IPS DF 6.9 (cell line): ENCODE results near the gene PDZD4.

Experiments used
- DNase-seq: peaks from one replicate; pipeline ENCODE4 v3.0.0-alpha.2; 2013; ENCODE audit warnings: low read depth, low spot score
- H3K27ac ChIP-seq: one replicate; pipeline ENCODE4 v1.5.1; 2013; ENCODE audit warnings: low read length, control low read depth
- H3K27me3 ChIP-seq: 2 replicates; pipeline ENCODE4 v1.6.1; 2013; ENCODE audit warnings: mild to moderate bottlenecking, low read length; ENCODE audit not compliant: control insufficient read depth, insufficient read depth
- H3K36me3 ChIP-seq: 2 replicates; pipeline ENCODE4 v1.6.1; 2013; ENCODE audit warnings: low read length; ENCODE audit not compliant: control insufficient read depth, insufficient read depth
- H3K4me1 ChIP-seq: 2 replicates; pipeline ENCODE4 v1.6.1; 2013; ENCODE audit warnings: low read length; ENCODE audit not compliant: control insufficient read depth, insufficient read depth
- H3K4me3 ChIP-seq: 2 replicates; pipeline ENCODE4 v1.5.1; 2013; ENCODE audit warnings: mild to moderate bottlenecking, low read length
- H3K9me3 ChIP-seq: 2 replicates; pipeline ENCODE4 v1.6.1; 2013; ENCODE audit warnings: low read length, inconsistent platforms; ENCODE audit not compliant: control insufficient read depth, insufficient read depth
- WGBS: extraction: QIAGEN DNeasy Blood & Tissue Kit; methylation state at CpG from one replicate; pipeline ENCODE4 v1.1.7; 2013; ENCODE audit warnings: mixed read lengths, missing lambda C conversion rate; ENCODE audit not compliant: insufficient read length, insufficient coverage; 5-methylcytosine and 5-hydroxymethylcytosine counted together

The PDZD4 gene

GRCh38 chrX:153874085-153874365 lies 43.7 kb upstream of the PDZD4 start:
- WGBS, result no CpG with 5 or more reads among the region's 3 CpGs
- no peak overlapping the region for H3K4me3 ChIP-seq
- no peaks in the 10 kb centered on the region; the same call in 1 of the 2 replicates for H3K36me3 ChIP-seq
- no peaks in the 10 kb centered on the region for H3K9me3 ChIP-seq
- H3K27ac ChIP-seq, result no peak overlapping the region
- no peaks in the 10 kb centered on the region for H3K27me3 ChIP-seq
- H3K4me1 ChIP-seq, result peaks cover 4% of the 10 kb centered on the region; the same call in 1 of the 2 replicates
- no peak for DNase-seq

GRCh38 chrX:153873282-153874084 lies 43.1 kb upstream of the PDZD4 start:
- DNase-seq, result no peak
- Histone ChIP-seq H3K27me3 (no peaks in the 10 kb centered on the region), H3K27ac (no peak overlapping the region), H3K4me3 (no peak overlapping the region), H3K36me3 (no peaks in the 10 kb centered on the region; the same call in 1 of the 2 replicates), H3K4me1 (peaks cover 4% of the 10 kb centered on the region; the same call in 1 of the 2 replicates), H3K9me3 (no peaks in the 10 kb centered on the region)
- WGBS, result no CpG with 5 or more reads among the region's 7 CpGs

GRCh38 chrX:153871946-153872878 lies 41.9 kb upstream of the PDZD4 start:
- no peaks in the 10 kb centered on the region for H3K27me3 ChIP-seq
- no CpG with 5 or more reads among the region's 29 CpGs for WGBS
- H3K4me1 ChIP-seq, result peaks cover 4% of the 10 kb centered on the region; the same call in 1 of the 2 replicates
- no peak overlapping the region for H3K27ac ChIP-seq
- no peak overlapping the region for H3K4me3 ChIP-seq
- DNase-seq, result no peak
- peaks cover 3% of the 10 kb centered on the region for H3K36me3 ChIP-seq
- no peaks in the 10 kb centered on the region for H3K9me3 ChIP-seq

- Histone ChIP-seq H3K27ac (no peak overlapping the region), H3K4me3 (no peak overlapping the region), H3K36me3 (peaks cover 3% of the 10 kb centered on the region), H3K27me3 (no peaks in the 10 kb centered on the region), H3K9me3 (no peaks in the 10 kb centered on the region), H3K4me1 (peaks cover 4% of the 10 kb centered on the region; the same call in 1 of the 2 replicates)
- WGBS, result no CpG with 5 or more reads among the region's 6 CpGs
- no peak for DNase-seq
Measured at GRCh38 chrX:153871451-153871850, 41.1 kb upstream of the PDZD4 start.

- H3K27me3 ChIP-seq, result no peaks in the 10 kb centered on the region
- no CpG with 5 or more reads among the region's 21 CpGs for WGBS
- H3K4me3 ChIP-seq, result no peak overlapping the region
- peaks cover 3% of the 10 kb centered on the region for H3K36me3 ChIP-seq
- H3K9me3 ChIP-seq, result no peaks in the 10 kb centered on the region
- H3K4me1 ChIP-seq, result peaks cover 1% of the 10 kb centered on the region; the same call in 1 of the 2 replicates
- no peak for DNase-seq
- H3K27ac ChIP-seq, result no peak overlapping the region
Measured at GRCh38 chrX:153870791-153871360, 40.5 kb upstream of the PDZD4 start.

GRCh38 chrX:153870288-153870690 lies 39.9 kb upstream of the PDZD4 start:
- no peak overlapping the region for H3K4me3 ChIP-seq
- no peaks in the 10 kb centered on the region for H3K9me3 ChIP-seq
- peaks cover 4% of the 10 kb centered on the region for H3K36me3 ChIP-seq
- H3K27me3 ChIP-seq, result no peaks in the 10 kb centered on the region
- WGBS, result no CpG with 5 or more reads among the region's 11 CpGs
- no peaks in the 10 kb centered on the region; the same call in 1 of the 2 replicates for H3K4me1 ChIP-seq
- no peak for DNase-seq
- no peak overlapping the region for H3K27ac ChIP-seq

GRCh38 chrX:153869473-153870287 lies 39.3 kb upstream of the PDZD4 start:
- WGBS, result no CpG with 5 or more reads among the region's 31 CpGs
- H3K27ac ChIP-seq, result no peak overlapping the region
- DNase-seq, result no peak
- peaks cover 7% of the 10 kb centered on the region for H3K36me3 ChIP-seq
- no peaks in the 10 kb centered on the region for H3K27me3 ChIP-seq
- H3K9me3 ChIP-seq, result no peaks in the 10 kb centered on the region
- H3K4me3 ChIP-seq, result no peak overlapping the region
- H3K4me1 ChIP-seq, result no peaks in the 10 kb centered on the region; the same call in 1 of the 2 replicates

- Histone ChIP-seq H3K9me3 (no peaks in the 10 kb centered on the region), H3K36me3 (peaks cover 7% of the 10 kb centered on the region), H3K27me3 (no peaks in the 10 kb centered on the region), H3K4me1 (no peaks in the 10 kb centered on the region; the same call in 1 of the 2 replicates), H3K4me3 (no peak overlapping the region), H3K27ac (no peak overlapping the region)
- no peak for DNase-seq
- WGBS, result no CpG with 5 or more reads among the region's 26 CpGs
Measured at GRCh38 chrX:153868576-153869472, 38.5 kb upstream of the PDZD4 start.

GRCh38 chrX:153867671-153868070 lies 37.3 kb upstream of the PDZD4 start:
- Histone ChIP-seq H3K4me1 (no peaks in the 10 kb centered on the region; the same call in 1 of the 2 replicates), H3K27me3 (no peaks in the 10 kb centered on the region), H3K4me3 (no peak overlapping the region), H3K9me3 (no peaks in the 10 kb centered on the region), H3K27ac (no peak overlapping the region), H3K36me3 (peaks cover 7% of the 10 kb centered on the region)
- DNase-seq, result no peak
- no CpG with 5 or more reads among the region's 13 CpGs for WGBS
